B cell (primary cell): ENCODE data around the gene BMP10. TPM values are rescaled to one million over a fixed set of nuclear protein-coding genes. Genes with fewer than 3 reads are reported as not detected.

Experiments used
- ATAC-seq: fragments of 200-7000 bp; cut with Tn5 transposase; one replicate; pipeline ENCODE4 v1.10.0; 2021; ENCODE audit warnings: low read depth, mild to moderate bottlenecking, moderate number of reproducible peaks, moderate library complexity
- CTCF ChIA-PET: fragments of 350-600 bp; sonication (Branson Sonifier 250); formaldehyde crosslinking; loops from one replicate; lab custom pipeline; 2021; ENCODE audit warnings: antibody characterized with exemption, inconsistent platforms; lab: Charles Lee
- POLR2A ChIA-PET: fragments of 350-600 bp; sonication (Branson Sonifier 250); formaldehyde crosslinking; loops from one replicate; lab custom pipeline; 2021; ENCODE audit warnings: antibody characterized with exemption; lab: Charles Lee
- DNase-seq: peaks from one replicate; pipeline ENCODE4 v3.0.0; 2013
- H2AFZ ChIP-seq: 2 replicates; pipeline ENCODE4 v1.6.1; 2012; ENCODE audit warnings: mild to moderate bottlenecking, low read depth, low read length; ENCODE audit not compliant: insufficient read depth, poor library complexity, severe bottlenecking
- H3K27ac ChIP-seq, 2 donors: 1 replicate in 1 of 2; 2 replicates in 1 of 2; pipeline ENCODE4 v1.5.1; 2012 to 2013; ENCODE audit warnings: low read length in 2 of 2, mild to moderate bottlenecking in 2 of 2, moderate library complexity in 1 of 2
- H3K27me3 ChIP-seq, 4 experiments: fragments of 200-600 bp in 1 of 4; sonication (generic) in 1 of 4; replicated peaks in 1 of 4; 1 replicate in 2 of 4; 2 replicates in 2 of 4; pipeline versions ENCODE4 v1.6.1 to v1.7.0; 2013 to 2016; ENCODE audit warnings: low read length in 3 of 4, mild to moderate bottlenecking in 2 of 4, mixed read lengths in 1 of 4, moderate library complexity in 1 of 4; ENCODE audit not compliant: insufficient read depth in 4 of 4, control insufficient read depth in 3 of 4; ENCODE audit errors: control extremely low read depth in 1 of 4
- H3K36me3 ChIP-seq, 2 experiments: replicated peaks in 1 of 2; 1 replicate in 1 of 2; 2 replicates in 1 of 2; pipeline versions ENCODE4 v1.6.1 to v1.7.1; 2013; ENCODE audit warnings: low read length in 1 of 2; ENCODE audit not compliant: insufficient read depth in 2 of 2, control insufficient read depth in 1 of 2; ENCODE audit errors: control extremely low read depth in 1 of 2, extremely low read depth in 1 of 2
- H3K4me1 ChIP-seq, 2 donors: fragments of 200-600 bp in 1 of 2; sonication (generic) in 1 of 2; 1 replicate in 1 of 2; 2 replicates in 1 of 2; pipeline versions ENCODE4 v1.5.1 to v1.6.1; 2013 to 2017; ENCODE audit warnings: low read length in 2 of 2; ENCODE audit not compliant: control insufficient read depth in 2 of 2, insufficient read depth in 2 of 2
- H3K4me2 ChIP-seq: replicated peaks from 2 replicates; pipeline ENCODE3; 2012; ENCODE audit warnings: mild to moderate bottlenecking, low read depth, low read length; ENCODE audit not compliant: poor library complexity, severe bottlenecking
- H3K4me3 ChIP-seq, 5 experiments: fragments of 200-600 bp in 1 of 5; sonication (generic) in 1 of 5; 1 replicate in 3 of 5; 2 replicates in 2 of 5; pipeline versions ENCODE4 v1.5.1 to v1.7.0; 2011 to 2016; ENCODE audit warnings: low read length in 4 of 5, mild to moderate bottlenecking in 4 of 5, low read depth in 2 of 5, control low read depth in 1 of 5, moderate library complexity in 1 of 5; ENCODE audit not compliant: insufficient read depth in 1 of 5; ENCODE audit errors: control extremely low read depth in 1 of 5, extremely low read depth in 1 of 5
- H3K79me2 ChIP-seq: fragments of 200-600 bp; sonication (generic); one replicate; pipeline ENCODE4 v1.6.0; 2016; ENCODE audit warnings: low read length; ENCODE audit not compliant: control insufficient read depth, insufficient read depth
- H3K9ac ChIP-seq: fragments of 200-600 bp; sonication (generic); 2 replicates; pipeline ENCODE4 v1.6.1; 2017; ENCODE audit warnings: mild to moderate bottlenecking, low read length, moderate library complexity
- H3K9me3 ChIP-seq, 3 donors: one replicate each; pipeline versions ENCODE4 v1.6.1 to v1.7.1; 2013; ENCODE audit warnings: low read length in 2 of 3; ENCODE audit not compliant: control insufficient read depth in 2 of 3, insufficient read depth in 1 of 3; ENCODE audit errors: control extremely low read depth in 1 of 3
- H4K20me1 ChIP-seq: 2 replicates; pipeline ENCODE4 v1.6.0; 2012; ENCODE audit warnings: mild to moderate bottlenecking, low read length; ENCODE audit not compliant: insufficient read depth, control insufficient read depth, poor library complexity, severe bottlenecking
- H3K27ac Mint-ChIP-seq: one replicate; pipeline ENCODE4 v1.8.0; 2021; ENCODE audit warnings: mixed read lengths
- H3K27me3 Mint-ChIP-seq: one replicate; pipeline ENCODE4 v1.8.0; 2021; ENCODE audit warnings: mixed read lengths
- H3K4me1 Mint-ChIP-seq: one replicate; pipeline ENCODE4 v1.8.0; 2021; ENCODE audit warnings: mixed read lengths
- H3K4me3 Mint-ChIP-seq: one replicate; pipeline ENCODE4 v1.8.0; 2021; ENCODE audit warnings: mixed read lengths
- H3K9me3 Mint-ChIP-seq: one replicate; pipeline ENCODE4 v1.8.0; 2022; ENCODE audit warnings: mixed read lengths; ENCODE audit not compliant: insufficient read depth
- EZH2 ChIP-seq: IDR thresholded peaks from 2 replicates; pipeline ENCODE4 v1.6.1; 2012; ENCODE audit warnings: borderline replicate concordance, low read depth, mild to moderate bottlenecking, moderate library complexity, low read length; ENCODE audit not compliant: insufficient read depth, poor library complexity, severe bottlenecking
- WGBS: methylation state at CpG from one replicate; pipeline ENCODE4 v1.1.5; 2013; ENCODE audit warnings: missing lambda C conversion rate; ENCODE audit not compliant: insufficient coverage; 5-methylcytosine and 5-hydroxymethylcytosine counted together
- intact Hi-C: fragments of 100-400 bp; cut with micrococcal nuclease; formaldehyde crosslinking; loops from one replicate; pipeline ENCODE4 v1.10.0; 2022
- polyA plus RNA-seq: library from polyadenylated mRNA; depleted of rRNA; stranded (reverse); fragments of >200 nt; gene quantifications from 2 replicates; pipeline ENCODE4 v1.2.3, GENCODE V29; 2012
- total RNA-seq, 2 donors: library from RNA; stranded (reverse); fragments of 120-200 nt in 1 of 2; gene quantifications; 1 replicate in 1 of 2; 2 replicates in 1 of 2; pipeline versions ENCODE4 v1.2.3 to v1.2.4, GENCODE V29; 2013 to 2022
- TF ChIP-seq, protein P1 (sequence below): fragments of 200-600 bp; IDR thresholded peaks from one replicate; pipeline ENCODE4 v1.8.0; 2022; ENCODE audit warnings: antibody characterized with exemption, mild to moderate bottlenecking

BMP10 gene
- total and polyA plus RNA-seq, 2 donors (not counting 1 experiment from before 2014, with no cell fraction given), result not detected

DNA sequence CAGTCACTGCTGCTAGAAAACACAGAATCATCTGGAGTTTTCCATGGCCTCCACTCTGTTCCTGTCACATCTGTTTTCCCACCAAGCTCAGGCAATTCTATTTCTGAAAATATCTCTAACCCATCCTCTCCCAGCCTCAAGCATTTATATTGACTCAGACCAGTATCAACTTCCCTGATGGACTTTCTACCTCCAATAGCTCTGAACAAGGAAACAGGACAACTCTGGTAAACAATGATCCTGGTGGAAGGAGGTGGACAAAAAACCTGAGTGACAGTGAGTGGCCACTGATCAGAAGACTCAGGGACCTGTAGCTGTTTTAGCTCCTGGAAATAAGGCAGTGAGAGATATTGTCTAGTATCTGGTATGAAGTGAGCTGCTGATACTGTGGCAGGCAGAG lies 23.4 kb downstream of the BMP10 start:
- Histone ChIP-seq H3K79me2 (no peaks in the 10 kb centered on the region), H3K4me1 (no peaks in the 10 kb centered on the region), H3K4me2 (no peak overlapping the region), H2AFZ (no peak overlapping the region), H3K36me3 (no peaks in the 10 kb centered on the region), H3K9ac (no peak overlapping the region), H3K9me3 (no peaks in the 10 kb centered on the region), H4K20me1 (no peaks in the 10 kb centered on the region), H3K27me3 (peaks cover 0 to 7% (median 0%) of the 10 kb centered on the region in 4 experiments), H3K27ac (no peak overlapping the region), H3K4me3 (no peak overlapping the region)
- Mint-ChIP-seq H3K27me3 (peaks cover 18% of the 10 kb centered on the region), H3K4me1 (no peaks in the 10 kb centered on the region), H3K27ac (no peak overlapping the region), H3K4me3 (no peak overlapping the region), H3K9me3 (no peaks in the 10 kb centered on the region)
- intact Hi-C loops, result no loop called here
- DNase-seq (no peak), ATAC-seq (no peak)
- CTCF ChIA-PET, result interaction anchor here (0.7 to 2.3 kb wide), 6 partner anchors 9 to 77 kb away, joined by 3 to 11 read pairs (median 3); no protein-coding TSS in a partner anchor
- no peak for TF ChIP-seq EZH2
- TF ChIP-seq, protein P1, sequence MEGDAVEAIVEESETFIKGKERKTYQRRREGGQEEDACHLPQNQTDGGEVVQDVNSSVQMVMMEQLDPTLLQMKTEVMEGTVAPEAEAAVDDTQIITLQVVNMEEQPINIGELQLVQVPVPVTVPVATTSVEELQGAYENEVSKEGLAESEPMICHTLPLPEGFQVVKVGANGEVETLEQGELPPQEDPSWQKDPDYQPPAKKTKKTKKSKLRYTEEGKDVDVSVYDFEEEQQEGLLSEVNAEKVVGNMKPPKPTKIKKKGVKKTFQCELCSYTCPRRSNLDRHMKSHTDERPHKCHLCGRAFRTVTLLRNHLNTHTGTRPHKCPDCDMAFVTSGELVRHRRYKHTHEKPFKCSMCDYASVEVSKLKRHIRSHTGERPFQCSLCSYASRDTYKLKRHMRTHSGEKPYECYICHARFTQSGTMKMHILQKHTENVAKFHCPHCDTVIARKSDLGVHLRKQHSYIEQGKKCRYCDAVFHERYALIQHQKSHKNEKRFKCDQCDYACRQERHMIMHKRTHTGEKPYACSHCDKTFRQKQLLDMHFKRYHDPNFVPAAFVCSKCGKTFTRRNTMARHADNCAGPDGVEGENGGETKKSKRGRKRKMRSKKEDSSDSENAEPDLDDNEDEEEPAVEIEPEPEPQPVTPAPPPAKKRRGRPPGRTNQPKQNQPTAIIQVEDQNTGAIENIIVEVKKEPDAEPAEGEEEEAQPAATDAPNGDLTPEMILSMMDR, result no peak
- POLR2A ChIA-PET, result no interaction called here

DNA sequence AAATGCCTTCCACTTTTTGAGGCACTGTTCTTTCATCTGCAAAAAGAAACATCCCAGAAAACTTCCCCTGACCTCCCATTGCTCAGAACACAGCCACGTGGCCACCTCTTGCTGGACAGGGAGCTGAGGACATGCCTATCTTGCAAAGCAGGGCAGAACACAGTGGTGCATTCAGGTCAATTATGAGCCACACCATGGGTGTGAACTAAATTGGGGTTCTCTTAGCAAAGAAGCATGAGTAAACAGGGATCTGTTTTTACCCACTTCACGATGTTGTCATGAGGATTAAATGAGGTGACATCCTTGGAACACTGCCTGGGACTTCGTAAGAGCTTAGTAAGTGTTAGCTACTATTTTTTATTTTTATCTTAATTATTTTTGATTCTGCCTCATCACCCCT lies 25.1 kb downstream of the BMP10 start:
- ChIA-PET CTCF (interaction anchor here (1.3 to 1.5 kb wide), 4 partner anchors 10 to 97 kb away, joined by 3 to 5 read pairs (median 5); no protein-coding TSS in a partner anchor), POLR2A (no interaction called here)
- H2AFZ ChIP-seq, result no peak overlapping the region
- intact Hi-C loops, result no loop called here
- ATAC-seq (no peak), DNase-seq (no peak)
- no peak overlapping the region for H3K4me3 ChIP-seq
- H4K20me1 ChIP-seq, result no peaks in the 10 kb centered on the region
- Mint-ChIP-seq H3K9me3 (no peaks in the 10 kb centered on the region), H3K27me3 (peaks cover 18% of the 10 kb centered on the region), H3K27ac (no peak overlapping the region), H3K4me3 (no peak overlapping the region), H3K4me1 (no peaks in the 10 kb centered on the region)
- 58% methylated on average over 2 of the region's 3 CpGs for WGBS
- no peaks in the 10 kb centered on the region for H3K79me2 ChIP-seq
- no peak overlapping the region for H3K27ac ChIP-seq
- H3K4me2 ChIP-seq, result no peak overlapping the region
- H3K9me3 ChIP-seq, result no peaks in the 10 kb centered on the region
- no peaks in the 10 kb centered on the region for H3K4me1 ChIP-seq
- H3K27me3 ChIP-seq, result peaks cover 0 to 7% (median 0%) of the 10 kb centered on the region in 4 experiments
- H3K36me3 ChIP-seq, result no peaks in the 10 kb centered on the region
- no peak overlapping the region for H3K9ac ChIP-seq
- TF ChIP-seq, protein P1, result no peak
